PC-3 (cell line): Measurements from ENCODE around the gene SEMA6B.

Source experiments
- CTCF ChIP-seq: fragments of 300-600 bp; sonication (generic); conservative IDR thresholded peaks from 2 replicates; pipeline ENCODE4 v1.5.1; 2017; ENCODE audit warnings: antibody characterized with exemption, low read depth, mild to moderate bottlenecking, low read length
- EZH2 ChIP-seq: fragments of 300-600 bp; sonication (generic); IDR thresholded peaks from one replicate; pipeline ENCODE4 v1.6.1; 2017; ENCODE audit warnings: antibody characterized with exemption, mild to moderate bottlenecking, low read length; ENCODE audit not compliant: unreplicated experiment
- EZH2phosphoT487 ChIP-seq: fragments of 300-600 bp; sonication (generic); IDR thresholded peaks from 2 replicates; pipeline ENCODE4 v1.6.1; 2018; ENCODE audit warnings: mild to moderate bottlenecking, antibody characterized with exemption, low read length, borderline replicate concordance

- no peak for TF ChIP-seq EZH2phosphoT487
- TF ChIP-seq CTCF, result no peak
- TF ChIP-seq EZH2, result no peak
Observed at GRCh38 chr19:4582980-4583842, 23.7 kb upstream of the SEMA6B start.
